Measurements from ENCODE around the gene KRTAP16-1. TPM values are rescaled to one million over a fixed set of nuclear protein-coding genes. Genes with fewer than 3 reads are reported as not detected.

The KRTAP16-1 gene
- total RNA-seq, 3 donors from 2014 or later = not detected

GRCh38 chr17:41322903-41323895, 14.1 kb upstream of the KRTAP16-1 start:
- H3K4me3 Mint-ChIP-seq = no peak overlapping the region
- H3K27me3 Mint-ChIP-seq (ENCODE audit: low read depth) = peaks cover 2% of the 10 kb centered on the region
- DNase-seq (no peak), ATAC-seq (no peak)
- H3K4me1 Mint-ChIP-seq (ENCODE audit: low read depth) = peaks cover 53% of the 10 kb centered on the region
- no peaks in the 10 kb centered on the region for H3K36me3 Mint-ChIP-seq (ENCODE audit: insufficient read depth)
- peaks cover 14% of the 10 kb centered on the region for H3K9me3 Mint-ChIP-seq

DNA sequence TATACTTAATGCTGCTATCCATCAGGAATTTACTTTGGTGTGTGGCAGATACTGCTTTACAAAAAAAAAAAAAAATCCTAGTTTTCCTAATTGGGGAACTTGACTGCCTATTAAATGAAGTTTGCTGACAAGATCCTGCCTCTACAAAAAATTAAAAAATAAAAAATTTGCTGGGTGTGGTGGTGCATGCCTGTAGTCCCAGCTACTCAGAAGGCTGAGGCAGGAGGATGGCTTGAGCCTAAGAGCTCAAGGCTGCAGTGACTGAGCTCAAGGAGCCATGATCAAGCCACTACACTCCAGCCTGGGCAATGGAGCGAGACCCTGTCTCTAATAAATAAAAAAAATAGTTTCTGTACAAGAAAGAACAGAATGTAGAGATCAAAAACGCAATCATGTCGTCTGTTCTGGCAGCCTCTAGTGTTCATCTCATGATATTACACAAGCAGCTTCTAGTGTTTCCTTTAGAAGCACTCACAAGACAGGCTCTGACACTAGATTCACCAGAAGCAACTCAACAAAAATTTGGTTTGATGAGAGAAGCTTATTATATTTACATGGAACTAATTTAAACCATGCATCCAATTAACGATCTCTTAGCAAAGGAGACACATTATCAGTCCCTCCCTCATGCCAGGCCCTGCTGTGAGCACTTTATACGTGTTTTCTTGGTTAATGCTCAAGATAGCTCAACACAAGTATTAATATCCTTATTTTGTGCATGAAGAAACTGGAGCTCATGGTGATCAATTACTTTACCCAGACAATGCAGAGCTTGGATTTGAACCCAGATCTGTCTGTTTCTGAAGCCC, 13.2 kb upstream of the KRTAP16-1 start:
- no peaks in the 10 kb centered on the region for H3K36me3 Mint-ChIP-seq (ENCODE audit: insufficient read depth)
- no peak overlapping the region for H3K4me3 Mint-ChIP-seq
- peaks cover 14% of the 10 kb centered on the region for H3K9me3 Mint-ChIP-seq
- no peak for DNase-seq
- peaks cover 3% of the 10 kb centered on the region for H3K27me3 Mint-ChIP-seq (ENCODE audit: low read depth)
- ATAC-seq = peak in 1 of 2 donors; percentile 67
- peaks cover 50% of the 10 kb centered on the region for H3K4me1 Mint-ChIP-seq (ENCODE audit: low read depth)

GRCh38 chr17:41318231-41318630, 9.1 kb upstream of the KRTAP16-1 start:
- peaks cover 3% of the 10 kb centered on the region for H3K27me3 Mint-ChIP-seq (ENCODE audit: low read depth)
- H3K36me3 Mint-ChIP-seq (ENCODE audit: insufficient read depth) = no peaks in the 10 kb centered on the region
- H3K9me3 Mint-ChIP-seq = peaks cover 14% of the 10 kb centered on the region
- DNase-seq (no peak), ATAC-seq (no peak)
- H3K4me1 Mint-ChIP-seq (ENCODE audit: low read depth) = peaks cover 17% of the 10 kb centered on the region
- no peak overlapping the region for H3K4me3 Mint-ChIP-seq

DNA sequence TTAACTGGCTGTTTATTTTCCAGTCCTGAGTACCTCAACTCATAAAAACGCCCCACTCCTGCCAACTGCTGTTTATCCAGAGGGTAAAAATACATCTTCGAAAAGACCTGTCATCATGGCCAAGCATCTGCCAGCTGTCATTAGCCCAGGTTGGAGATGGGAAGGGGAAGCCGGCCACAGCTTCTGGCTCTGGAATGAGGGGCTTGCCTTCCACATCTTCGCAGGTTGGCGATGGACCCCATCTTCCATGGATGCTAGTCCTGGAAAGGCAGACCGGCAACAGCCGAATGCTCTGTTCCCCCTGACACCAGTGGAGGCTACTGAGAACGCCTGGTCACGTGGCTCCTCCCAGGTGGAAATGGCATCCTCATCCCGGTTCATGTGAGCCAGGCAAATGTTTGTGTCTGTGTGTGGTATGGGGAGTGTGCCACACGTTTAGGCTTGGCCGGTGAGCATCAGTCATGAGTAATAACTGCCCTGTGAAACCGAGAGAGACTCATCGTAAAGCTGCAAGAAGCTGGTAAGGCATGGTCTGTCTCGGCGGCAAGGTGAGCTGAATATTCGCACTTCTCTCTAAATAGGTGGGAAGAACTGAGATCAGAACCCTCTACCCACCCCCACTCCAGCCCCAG, 6.8 kb upstream of the KRTAP16-1 start:
- peaks cover 14% of the 10 kb centered on the region for H3K9me3 Mint-ChIP-seq
- ATAC-seq = no peak
- H3K36me3 Mint-ChIP-seq (ENCODE audit: insufficient read depth) = no peaks in the 10 kb centered on the region
- no peak overlapping the region for H3K4me3 Mint-ChIP-seq
- H3K4me1 Mint-ChIP-seq (ENCODE audit: low read depth) = peaks cover 9% of the 10 kb centered on the region
- DNase-seq = no peak
- peaks cover 3% of the 10 kb centered on the region for H3K27me3 Mint-ChIP-seq (ENCODE audit: low read depth)

GRCh38 chr17:41315204-41315794, 6.2 kb upstream of the KRTAP16-1 start, which contains the start of gene KRTAP17-1:
Gene KRTAP17-1, minus strand, starts transcription at chr17:41315710. Its CDS starts 60 bp downstream, at chr17:41315650.
- H3K36me3 Mint-ChIP-seq (ENCODE audit: insufficient read depth) = no peaks in the 10 kb centered on the region
- H3K4me1 Mint-ChIP-seq (ENCODE audit: low read depth) = peaks cover 15% of the 10 kb centered on the region
- H3K4me3 Mint-ChIP-seq = no peak within 1 kb of the TSS
- DNase-seq (no peak), ATAC-seq (no peak)
- H3K9me3 Mint-ChIP-seq = peaks cover 14% of the 10 kb centered on the region
- peaks cover 3% of the 10 kb centered on the region for H3K27me3 Mint-ChIP-seq (ENCODE audit: low read depth)

DNA sequence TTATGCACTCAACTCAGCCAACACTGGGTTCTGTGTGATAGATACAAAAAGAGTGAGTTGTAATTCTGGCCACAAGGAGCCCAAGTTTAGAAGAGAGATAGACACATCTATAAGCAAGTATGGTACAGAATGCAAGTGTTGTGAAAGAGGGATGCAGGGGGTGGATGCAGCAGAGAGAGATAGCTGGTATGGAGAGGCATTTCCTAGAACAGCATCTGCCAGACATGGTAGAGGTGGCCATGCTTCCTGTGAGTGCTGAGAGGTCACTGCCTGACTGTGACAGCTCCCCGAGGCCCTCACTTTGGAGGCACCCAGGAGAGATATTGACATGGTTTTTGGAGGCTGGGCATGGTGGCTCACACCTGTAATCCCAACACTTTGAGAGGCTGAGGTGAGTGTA, 2.0 kb upstream of the KRTAP16-1 start:
- H3K27me3 Mint-ChIP-seq (ENCODE audit: low read depth) = no peaks in the 10 kb centered on the region
- no peak overlapping the region for H3K4me3 Mint-ChIP-seq
- DNase-seq (no peak), ATAC-seq (no peak)
- peaks cover 55% of the 10 kb centered on the region for H3K4me1 Mint-ChIP-seq (ENCODE audit: low read depth)
- no peaks in the 10 kb centered on the region for H3K36me3 Mint-ChIP-seq (ENCODE audit: insufficient read depth)
- H3K9me3 Mint-ChIP-seq = no peaks in the 10 kb centered on the region

GRCh38 chr17:41308251-41308917, 725 bp downstream of the KRTAP16-1 start:
- peak overlapping the region; percentile 74 for H3K4me3 Mint-ChIP-seq
- H3K27me3 Mint-ChIP-seq (ENCODE audit: low read depth) = no peaks in the 10 kb centered on the region
- ATAC-seq (peak; percentile 65 to 71), DNase-seq (peak; percentile 40)
- no peaks in the 10 kb centered on the region for H3K9me3 Mint-ChIP-seq
- peaks cover 55% of the 10 kb centered on the region for H3K4me1 Mint-ChIP-seq (ENCODE audit: low read depth)
- no peaks in the 10 kb centered on the region for H3K36me3 Mint-ChIP-seq (ENCODE audit: insufficient read depth)

- Mint-ChIP-seq H3K4me3 (peak overlapping the region; percentile 74), H3K27me3 (ENCODE audit: low read depth) (no peaks in the 10 kb centered on the region), H3K4me1 (ENCODE audit: low read depth) (peaks cover 55% of the 10 kb centered on the region), H3K36me3 (ENCODE audit: insufficient read depth) (no peaks in the 10 kb centered on the region), H3K9me3 (no peaks in the 10 kb centered on the region)
- DNase-seq (no peak), ATAC-seq (no peak)
These were observed 1.5 kb downstream of the KRTAP16-1 start for GRCh38 chr17:41307647-41308046.

GRCh38 chr17:41304091-41304490, 5.0 kb downstream of the KRTAP16-1 start:
- Mint-ChIP-seq H3K9me3 (peaks cover 8% of the 10 kb centered on the region), H3K4me1 (ENCODE audit: low read depth) (peaks cover 39% of the 10 kb centered on the region), H3K4me3 (no peak overlapping the region), H3K36me3 (ENCODE audit: insufficient read depth) (no peaks in the 10 kb centered on the region), H3K27me3 (ENCODE audit: low read depth) (no peaks in the 10 kb centered on the region)
- ATAC-seq (no peak), DNase-seq (no peak)

DNA sequence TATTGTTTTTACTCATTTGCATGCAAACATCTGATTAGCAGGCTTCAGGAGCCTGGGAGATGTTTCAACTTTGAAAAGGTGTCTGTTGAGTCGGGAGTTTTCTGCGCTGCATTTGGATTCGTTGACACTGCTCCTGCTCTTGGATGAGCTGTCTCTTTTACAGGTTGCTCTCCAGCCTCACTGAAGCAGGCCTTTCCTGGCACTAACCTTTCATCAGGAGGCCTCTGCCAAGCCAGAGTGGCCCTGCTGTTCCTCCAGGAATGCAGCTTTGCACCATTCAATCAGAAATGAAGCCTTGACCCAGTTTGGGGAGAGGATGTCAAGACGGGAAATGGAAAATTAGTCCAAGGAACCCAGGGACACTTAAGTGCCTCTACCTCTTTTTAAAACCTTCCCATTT, 6.1 kb downstream of the KRTAP16-1 start:
- no peaks in the 10 kb centered on the region for H3K36me3 Mint-ChIP-seq (ENCODE audit: insufficient read depth)
- no peak for DNase-seq
- ATAC-seq = no peak
- peaks cover 8% of the 10 kb centered on the region for H3K9me3 Mint-ChIP-seq
- no peak overlapping the region for H3K4me3 Mint-ChIP-seq
- H3K27me3 Mint-ChIP-seq (ENCODE audit: low read depth) = no peaks in the 10 kb centered on the region
- peaks cover 28% of the 10 kb centered on the region for H3K4me1 Mint-ChIP-seq (ENCODE audit: low read depth)

GRCh38 chr17:41301916-41302901, 6.9 kb downstream of the KRTAP16-1 start, which contains the start of gene KRTAP29-1:
Gene KRTAP29-1, minus strand, starts transcription at chr17:41302851. Its CDS starts 0 bp downstream, at chr17:41302851.
- no peak for DNase-seq
- H3K36me3 Mint-ChIP-seq (ENCODE audit: insufficient read depth) = no peaks in the 10 kb centered on the region
- H3K9me3 Mint-ChIP-seq = peaks cover 8% of the 10 kb centered on the region
- H3K4me3 Mint-ChIP-seq = no peak within 1 kb of the TSS
- H3K4me1 Mint-ChIP-seq (ENCODE audit: low read depth) = peaks cover 21% of the 10 kb centered on the region
- H3K27me3 Mint-ChIP-seq (ENCODE audit: low read depth) = no peaks in the 10 kb centered on the region
- ATAC-seq = no peak

GRCh38 chr17:41301204-41301790, 7.8 kb downstream of the KRTAP16-1 start:
- ATAC-seq = no peak
- Mint-ChIP-seq H3K27me3 (ENCODE audit: low read depth) (no peaks in the 10 kb centered on the region), H3K4me1 (ENCODE audit: low read depth) (peaks cover 12% of the 10 kb centered on the region)

More at GRCh38 chr17:41301204-41301790, 7.8 kb downstream of the KRTAP16-1 start:
- H3K4me3 Mint-ChIP-seq = no peak overlapping the region
- no peaks in the 10 kb centered on the region for H3K36me3 Mint-ChIP-seq (ENCODE audit: insufficient read depth)
- H3K9me3 Mint-ChIP-seq = peaks cover 8% of the 10 kb centered on the region
- no peak for DNase-seq

All from activated T-cell treated with anti-CD3 and anti-CD28 coated beads, Interleukin-2, amount 50 U/mL, for 4 hours (primary cell).